Loucy (cell line): ENCODE data around the gene CHST11.

Experiments
- H2AFZ ChIP-seq: fragments of 200-600 bp; sonication (generic); 2 replicates; pipeline ENCODE4 v1.6.0; 2016; ENCODE audit warnings: antibody characterized with exemption, mild to moderate bottlenecking, low read length, moderate library complexity
- H3F3A ChIP-seq: fragments of 200-600 bp; 2 replicates; pipeline ENCODE4 v1.6.0; 2016; ENCODE audit warnings: antibody characterized with exemption, low read depth, mild to moderate bottlenecking
- H3K27me3 ChIP-seq: fragments of 200-600 bp; sonication (generic); 2 replicates; pipeline ENCODE4 v1.6.1; 2014; ENCODE audit warnings: low read length, mild to moderate bottlenecking; ENCODE audit not compliant: insufficient read depth, poor library complexity, severe bottlenecking
- H3K36me3 ChIP-seq: fragments of 200-600 bp; sonication (generic); 2 replicates; pipeline ENCODE4 v1.6.1; 2016; ENCODE audit warnings: low read length; ENCODE audit not compliant: insufficient read depth
- H3K4me1 ChIP-seq: fragments of 200-600 bp; sonication (generic); 2 replicates; pipeline ENCODE4 v1.5.1; 2014; ENCODE audit warnings: low read length, mild to moderate bottlenecking; ENCODE audit not compliant: insufficient read depth, poor library complexity, severe bottlenecking
- H3K4me2 ChIP-seq: fragments of 200-600 bp; sonication (generic); 2 replicates; pipeline ENCODE4 v1.6.0; 2014; ENCODE audit warnings: antibody characterized with exemption, low read length, low read depth, mild to moderate bottlenecking; ENCODE audit not compliant: poor library complexity, severe bottlenecking
- H3K4me3 ChIP-seq: fragments of 200-600 bp; sonication (generic); 2 replicates; pipeline ENCODE4 v1.5.1; 2014; ENCODE audit warnings: low read length, mild to moderate bottlenecking, mixed read lengths; ENCODE audit not compliant: poor library complexity, severe bottlenecking
- H3K79me2 ChIP-seq: fragments of 200-600 bp; sonication (generic); 2 replicates; pipeline ENCODE4 v1.6.1; 2014; ENCODE audit warnings: low read length; ENCODE audit not compliant: insufficient read depth
- H3K9ac ChIP-seq: fragments of 200-600 bp; sonication (generic); 2 replicates; pipeline ENCODE4 v1.6.0; 2014; ENCODE audit warnings: mild to moderate bottlenecking, low read depth, low read length, moderate library complexity; ENCODE audit not compliant: poor library complexity, severe bottlenecking
- H3K9me2 ChIP-seq: fragments of 200-600 bp; sonication (generic); replicated peaks from 2 replicates; pipeline ENCODE4 v1.6.1; 2016; ENCODE audit warnings: low read depth, low read length, mixed read lengths
- H3K9me3 ChIP-seq: fragments of 200-600 bp; sonication (generic); 2 replicates; pipeline ENCODE4 v1.6.1; 2014; ENCODE audit warnings: mild to moderate bottlenecking, antibody characterized with exemption, low read length, low read depth; ENCODE audit not compliant: insufficient read depth
- H4K20me1 ChIP-seq: fragments of 200-600 bp; sonication (generic); 2 replicates; pipeline ENCODE4 v1.6.0; 2014; ENCODE audit warnings: antibody characterized with exemption, low read length, mild to moderate bottlenecking; ENCODE audit not compliant: insufficient read depth, poor library complexity, severe bottlenecking
- EZH2phosphoT487 ChIP-seq: fragments of 200-600 bp; IDR thresholded peaks from 2 replicates; pipeline ENCODE4 v1.6.1; 2018; ENCODE audit warnings: antibody characterized with exemption, mild to moderate bottlenecking, moderate library complexity, borderline replicate concordance
- TF ChIP-seq, protein P1 (sequence below): fragments of 200-600 bp; sonication (generic); conservative IDR thresholded peaks from 2 replicates; pipeline ENCODE4 v1.5.1; 2014; ENCODE audit warnings: mild to moderate bottlenecking, antibody characterized with exemption, low read length

The CHST11 gene

GRCh38 chr12:104615048-104615561, 158.4 kb downstream of the CHST11 start:
- Histone ChIP-seq H3K4me2 (no peak overlapping the region), H3K9me2 (no peaks in the 10 kb centered on the region), H3K79me2 (peaks cover 99% of the 10 kb centered on the region), H3K27me3 (no peaks in the 10 kb centered on the region), H3K36me3 (peaks cover 72% of the 10 kb centered on the region; the same call in 1 of the 2 replicates), H3K9me3 (no peaks in the 10 kb centered on the region), H2AFZ (no peak overlapping the region), H3K9ac (no peak overlapping the region), H3K4me3 (no peak overlapping the region), H3F3A (no peaks in the 10 kb centered on the region), H4K20me1 (peaks cover 77% of the 10 kb centered on the region), H3K4me1 (peaks cover 6% of the 10 kb centered on the region)
- TF ChIP-seq, protein P1, sequence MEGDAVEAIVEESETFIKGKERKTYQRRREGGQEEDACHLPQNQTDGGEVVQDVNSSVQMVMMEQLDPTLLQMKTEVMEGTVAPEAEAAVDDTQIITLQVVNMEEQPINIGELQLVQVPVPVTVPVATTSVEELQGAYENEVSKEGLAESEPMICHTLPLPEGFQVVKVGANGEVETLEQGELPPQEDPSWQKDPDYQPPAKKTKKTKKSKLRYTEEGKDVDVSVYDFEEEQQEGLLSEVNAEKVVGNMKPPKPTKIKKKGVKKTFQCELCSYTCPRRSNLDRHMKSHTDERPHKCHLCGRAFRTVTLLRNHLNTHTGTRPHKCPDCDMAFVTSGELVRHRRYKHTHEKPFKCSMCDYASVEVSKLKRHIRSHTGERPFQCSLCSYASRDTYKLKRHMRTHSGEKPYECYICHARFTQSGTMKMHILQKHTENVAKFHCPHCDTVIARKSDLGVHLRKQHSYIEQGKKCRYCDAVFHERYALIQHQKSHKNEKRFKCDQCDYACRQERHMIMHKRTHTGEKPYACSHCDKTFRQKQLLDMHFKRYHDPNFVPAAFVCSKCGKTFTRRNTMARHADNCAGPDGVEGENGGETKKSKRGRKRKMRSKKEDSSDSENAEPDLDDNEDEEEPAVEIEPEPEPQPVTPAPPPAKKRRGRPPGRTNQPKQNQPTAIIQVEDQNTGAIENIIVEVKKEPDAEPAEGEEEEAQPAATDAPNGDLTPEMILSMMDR = no peak
- TF ChIP-seq EZH2phosphoT487 = no peak

- Histone ChIP-seq H3K9ac (no peak overlapping the region), H3K4me1 (no peaks in the 10 kb centered on the region), H3K36me3 (peaks cover 73% of the 10 kb centered on the region; the same call in 1 of the 2 replicates), H3F3A (no peaks in the 10 kb centered on the region), H3K4me3 (no peak overlapping the region), H3K27me3 (no peaks in the 10 kb centered on the region), H3K9me3 (no peaks in the 10 kb centered on the region), H4K20me1 (peaks cover 79% of the 10 kb centered on the region), H3K4me2 (no peak overlapping the region), H3K79me2 (peaks cover 99% of the 10 kb centered on the region), H2AFZ (no peak overlapping the region), H3K9me2 (no peaks in the 10 kb centered on the region)
- TF ChIP-seq, protein P1 = no peak
- TF ChIP-seq EZH2phosphoT487 = no peak
These were observed 161.9 kb downstream of the CHST11 start for GRCh38 chr12:104618691-104619090.

GRCh38 chr12:104619305-104619704, 162.6 kb downstream of the CHST11 start:
- H3K4me3 ChIP-seq = no peak overlapping the region
- no peaks in the 10 kb centered on the region for H3K9me2 ChIP-seq
- H4K20me1 ChIP-seq = peaks cover 79% of the 10 kb centered on the region
- H3K9me3 ChIP-seq = no peaks in the 10 kb centered on the region
- no peak for TF ChIP-seq EZH2phosphoT487
- TF ChIP-seq, protein P1 = no peak
- peaks cover 99% of the 10 kb centered on the region for H3K79me2 ChIP-seq
- H2AFZ ChIP-seq = no peak overlapping the region
- peaks cover 80% of the 10 kb centered on the region; the same call in 1 of the 2 replicates for H3K36me3 ChIP-seq
- H3K9ac ChIP-seq = no peak overlapping the region
- H3K4me1 ChIP-seq = no peaks in the 10 kb centered on the region
- no peak overlapping the region for H3K4me2 ChIP-seq
- no peaks in the 10 kb centered on the region for H3F3A ChIP-seq
- H3K27me3 ChIP-seq = no peaks in the 10 kb centered on the region
